GM12874 (cell line): ENCODE measurements around the gene DR1.

Source experiments
- TF ChIP-seq, protein P1 (sequence below): IDR thresholded peaks from 2 replicates; pipeline ENCODE4 v1.5.1; 2011; ENCODE audit warnings: low read depth, mild to moderate bottlenecking, control low read depth, low read length, moderate library complexity; ENCODE audit not compliant: insufficient read depth

DR1 gene

DNA sequence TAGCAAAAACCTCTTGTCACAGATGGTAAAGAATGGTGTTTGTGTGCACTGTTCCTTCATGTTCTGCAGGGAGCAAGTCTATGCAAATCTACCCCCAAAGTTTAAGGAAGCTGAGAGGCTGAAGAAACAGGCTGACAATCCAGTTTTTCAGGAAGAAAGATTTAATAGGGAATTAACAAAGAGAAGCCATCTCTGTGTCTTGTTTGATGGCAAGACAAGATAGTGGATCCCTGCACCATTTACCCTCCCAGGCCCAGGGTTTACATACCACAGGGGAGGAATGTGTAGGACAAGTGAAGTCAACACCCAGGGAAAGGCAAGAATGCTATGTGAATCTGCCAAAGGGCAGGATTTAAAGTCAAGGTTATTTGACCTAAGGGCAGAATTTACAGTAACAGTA, 54.1 kb downstream of the DR1 start:
- TF ChIP-seq, protein P1, sequence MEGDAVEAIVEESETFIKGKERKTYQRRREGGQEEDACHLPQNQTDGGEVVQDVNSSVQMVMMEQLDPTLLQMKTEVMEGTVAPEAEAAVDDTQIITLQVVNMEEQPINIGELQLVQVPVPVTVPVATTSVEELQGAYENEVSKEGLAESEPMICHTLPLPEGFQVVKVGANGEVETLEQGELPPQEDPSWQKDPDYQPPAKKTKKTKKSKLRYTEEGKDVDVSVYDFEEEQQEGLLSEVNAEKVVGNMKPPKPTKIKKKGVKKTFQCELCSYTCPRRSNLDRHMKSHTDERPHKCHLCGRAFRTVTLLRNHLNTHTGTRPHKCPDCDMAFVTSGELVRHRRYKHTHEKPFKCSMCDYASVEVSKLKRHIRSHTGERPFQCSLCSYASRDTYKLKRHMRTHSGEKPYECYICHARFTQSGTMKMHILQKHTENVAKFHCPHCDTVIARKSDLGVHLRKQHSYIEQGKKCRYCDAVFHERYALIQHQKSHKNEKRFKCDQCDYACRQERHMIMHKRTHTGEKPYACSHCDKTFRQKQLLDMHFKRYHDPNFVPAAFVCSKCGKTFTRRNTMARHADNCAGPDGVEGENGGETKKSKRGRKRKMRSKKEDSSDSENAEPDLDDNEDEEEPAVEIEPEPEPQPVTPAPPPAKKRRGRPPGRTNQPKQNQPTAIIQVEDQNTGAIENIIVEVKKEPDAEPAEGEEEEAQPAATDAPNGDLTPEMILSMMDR = no peak

DNA sequence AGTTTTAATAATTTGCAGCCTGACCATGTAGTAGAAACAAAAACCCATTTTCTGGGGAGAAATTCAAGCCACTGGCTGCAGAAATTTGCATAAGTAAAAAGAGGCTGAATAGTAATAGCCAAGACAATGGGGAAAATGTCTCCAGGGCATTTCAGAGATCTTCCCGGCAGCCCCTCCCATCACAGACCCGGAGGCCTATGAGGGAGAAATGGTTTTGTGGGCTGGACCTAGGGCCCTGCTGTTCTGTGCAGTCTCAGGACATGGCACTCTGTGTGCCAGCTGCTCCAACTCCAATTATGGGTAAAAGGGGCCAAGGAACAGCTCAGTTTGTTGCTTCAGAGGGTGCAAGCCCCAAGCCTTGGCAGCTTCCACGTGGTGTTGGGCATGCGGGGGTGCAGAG, 62.5 kb downstream of the DR1 start:
- TF ChIP-seq, protein P1 = no peak

DNA sequence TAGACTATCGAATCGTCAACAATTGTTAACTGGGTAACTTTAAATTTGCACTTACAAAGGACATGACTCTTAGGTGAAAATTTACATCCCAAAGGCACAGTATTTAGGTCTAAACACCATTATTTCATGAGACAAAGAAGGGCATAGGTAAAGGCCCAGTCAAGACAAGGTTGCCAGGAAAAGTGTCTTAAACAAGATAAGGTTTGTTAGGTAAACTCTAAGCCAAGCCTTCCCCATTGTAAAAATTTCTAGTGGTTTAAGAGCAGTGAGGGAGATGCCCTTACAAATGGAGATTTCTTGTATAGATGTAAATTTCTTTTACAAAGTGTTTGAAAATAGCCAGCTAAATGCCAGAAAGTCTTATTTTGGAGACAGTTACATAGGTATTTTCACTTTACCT, 65.3 kb downstream of the DR1 start:
- TF ChIP-seq, protein P1 = no peak

DNA sequence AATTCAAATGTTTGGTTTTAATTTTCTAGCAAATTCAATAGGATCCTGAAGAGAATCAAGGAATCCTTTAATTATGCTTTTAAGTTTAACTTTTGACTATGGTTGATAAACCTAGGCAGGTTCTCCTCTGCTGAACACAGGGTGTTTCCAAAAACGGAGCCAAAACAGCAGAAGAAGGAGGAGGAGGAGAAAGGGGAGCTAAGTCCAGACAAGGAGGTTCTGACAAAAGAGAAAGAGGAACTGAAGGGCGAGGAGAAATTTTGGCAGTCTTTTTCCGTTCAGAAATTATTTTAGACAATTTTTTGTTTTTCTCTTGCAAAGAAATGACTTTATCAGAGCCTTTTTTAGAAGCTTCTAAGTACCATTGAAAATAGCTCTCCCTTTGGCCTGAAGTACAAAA, 69.0 kb downstream of the DR1 start:
- TF ChIP-seq, protein P1 = no peak

DNA sequence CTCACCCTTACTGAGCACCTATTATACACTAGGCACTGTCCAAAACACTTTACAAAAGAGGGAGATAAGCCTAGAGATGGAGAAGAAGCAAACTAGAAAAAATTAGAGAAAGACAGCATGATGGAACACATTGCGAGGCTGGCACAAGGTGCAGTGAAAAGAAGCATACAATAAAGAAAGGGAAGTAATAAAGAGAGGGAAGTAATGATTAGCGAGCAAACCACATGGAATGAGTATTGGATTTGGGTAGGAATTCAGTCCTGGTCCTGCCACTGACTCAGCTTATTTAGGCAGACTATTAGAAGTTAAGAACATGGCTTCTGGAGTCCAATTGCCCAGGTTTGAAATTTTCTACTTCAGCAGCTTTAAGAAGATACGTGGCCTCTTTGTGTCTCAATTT, 69.6 kb downstream of the DR1 start:
- TF ChIP-seq, protein P1 = no peak

DNA sequence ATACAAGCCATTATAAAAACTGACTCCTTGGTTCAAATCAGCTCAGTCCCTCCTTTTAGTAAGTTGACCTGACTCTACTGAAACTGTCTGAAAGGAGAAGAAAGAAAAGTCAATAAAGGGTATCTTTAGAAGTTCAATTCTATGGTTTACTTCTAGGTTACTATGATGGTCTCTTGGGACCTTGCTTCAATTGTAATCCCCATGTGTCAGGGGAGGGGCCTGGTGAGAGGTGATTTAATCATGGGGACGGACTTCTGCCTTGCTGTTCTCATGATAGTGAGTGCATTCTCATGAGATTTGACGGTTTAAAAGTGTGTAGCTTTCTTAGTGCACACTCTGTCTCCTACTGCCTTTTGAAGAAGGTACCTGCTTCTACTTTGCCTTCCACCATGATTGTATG, 70.5 kb downstream of the DR1 start:
- TF ChIP-seq, protein P1 = no peak
